Erythroblast (primary cell): ENCODE measurements around the gene GET3.

Experiments used
- GATA1 ChIP-seq: IDR thresholded peaks from 2 replicates; pipeline ENCODE4 v1.6.1; 2011; ENCODE audit warnings: low read depth, mild to moderate bottlenecking, control low read depth, low read length, moderate library complexity
- POLR2A ChIP-seq: IDR thresholded peaks from 2 replicates; pipeline ENCODE4 v1.6.1; 2011; ENCODE audit warnings: mild to moderate bottlenecking, low read length

DNA sequence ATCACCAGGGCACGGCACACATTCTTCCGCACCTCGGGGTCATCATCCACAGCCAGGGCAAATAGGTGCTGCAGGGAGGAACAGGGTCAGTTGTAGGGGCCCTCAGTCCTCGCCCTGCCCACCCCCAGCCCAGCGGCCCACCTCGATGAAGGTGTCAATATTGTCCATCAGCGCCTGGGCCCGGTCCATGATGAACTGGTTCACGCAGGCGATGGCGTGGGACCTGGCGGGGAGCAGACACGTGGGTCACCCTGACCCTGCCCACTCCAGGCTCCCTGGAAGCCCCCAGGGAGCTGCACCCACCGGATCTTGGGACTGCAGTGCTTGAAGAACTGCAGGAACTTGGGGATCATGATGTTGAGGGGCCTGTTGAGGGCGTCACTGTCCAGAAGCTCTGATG, 22.2 kb upstream of the GET3 start:
- TF ChIP-seq POLR2A (no peak), GATA1 (no peak)
